ENCODE data around the gene HPS1. TPM values are rescaled to one million over a fixed set of nuclear protein-coding genes. Genes with fewer than 3 reads are reported as not detected.

Gene HPS1
- total RNA-seq, 1 donor from 2014 or later = 51.7 TPM

DNA sequence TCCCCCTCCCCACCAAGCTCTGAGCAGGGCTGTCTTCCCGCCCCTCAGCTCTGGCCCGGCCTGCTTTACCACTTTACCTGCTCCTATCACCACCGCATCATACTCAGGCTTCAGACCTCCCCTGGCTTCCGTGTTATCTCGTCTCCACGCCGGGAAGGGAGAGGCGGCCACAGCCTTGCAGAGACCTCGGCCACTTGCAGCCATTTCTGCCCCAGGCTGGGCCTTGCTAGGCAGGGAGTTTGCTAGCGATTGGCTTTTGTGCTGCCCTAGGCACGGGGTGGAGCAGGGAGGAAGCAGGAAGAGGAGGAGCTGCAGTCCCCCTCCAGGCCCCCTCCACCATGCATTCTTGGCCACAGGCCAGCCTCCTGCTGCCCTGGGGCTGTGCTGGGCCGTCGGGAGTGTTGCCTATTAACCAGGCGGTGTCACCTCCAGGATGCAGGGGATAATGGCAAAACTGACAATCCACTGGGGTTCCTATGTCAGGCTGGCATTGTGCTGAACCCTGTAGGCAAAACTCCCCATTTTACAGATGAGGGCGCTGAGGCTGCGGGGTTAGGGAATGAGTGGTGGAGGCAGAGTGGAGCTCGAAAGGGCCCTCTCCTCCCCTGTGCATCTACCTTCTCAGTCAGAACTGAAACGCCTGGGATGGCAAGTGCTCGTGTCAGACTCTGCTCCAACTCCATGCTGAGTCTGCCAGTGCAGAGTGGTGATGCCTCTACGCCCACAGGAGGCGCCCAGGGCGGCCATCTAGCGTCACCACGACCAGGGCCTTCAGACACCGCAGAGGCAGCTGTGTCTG lies 31.6 kb downstream of the HPS1 start, which contains the start of gene PYROXD2:
Gene PYROXD2, minus strand, starts transcription at position 251 of the 799 bp plus-strand sequence. Its CDS starts 47 bp downstream, at position 204.
- no peak for TF ChIP-seq CTCF (IDR thresholded peaks at IDR 0.05; ENCODE audit: unreplicated experiment)
- peak; percentile 86 to 96 for DNase-seq (ENCODE audit: low spot score in 2 of 2, unreplicated experiment in 2 of 2)
- H3K4me1 Mint-ChIP-seq = peaks cover 26% of the 10 kb centered on the region
- H3K27ac Mint-ChIP-seq = peak within 1 kb of the TSS; percentile 99
- no peaks in the 10 kb centered on the region for H3K27me3 Mint-ChIP-seq (ENCODE audit: low read depth)
- H3K4me3 Mint-ChIP-seq = peak within 1 kb of the TSS; percentile 94
- no peaks in the 10 kb centered on the region for H3K9me3 Mint-ChIP-seq
- peaks cover 4% of the 10 kb centered on the region for H3K36me3 Mint-ChIP-seq

GRCh38 chr10:98414578-98414931 lies 32.2 kb downstream of the HPS1 start:
- no peaks in the 10 kb centered on the region for H3K9me3 Mint-ChIP-seq
- peak overlapping the region; percentile 99 for H3K27ac Mint-ChIP-seq
- peaks cover under 1% of the 10 kb centered on the region for H3K36me3 Mint-ChIP-seq
- no peak for TF ChIP-seq CTCF (IDR thresholded peaks at IDR 0.05; ENCODE audit: unreplicated experiment)
- DNase-seq (ENCODE audit: low spot score in 2 of 2, unreplicated experiment in 2 of 2) = no peak
- peaks cover 26% of the 10 kb centered on the region for H3K4me1 Mint-ChIP-seq
- no peaks in the 10 kb centered on the region for H3K27me3 Mint-ChIP-seq (ENCODE audit: low read depth)
- peak overlapping the region; percentile 94 for H3K4me3 Mint-ChIP-seq

GRCh38 chr10:98411768-98412167 lies 35.0 kb downstream of the HPS1 start:
- H3K27me3 Mint-ChIP-seq (ENCODE audit: low read depth) = no peaks in the 10 kb centered on the region
- H3K36me3 Mint-ChIP-seq = no peaks in the 10 kb centered on the region
- DNase-seq (ENCODE audit: low spot score in 2 of 2, unreplicated experiment in 2 of 2) = no peak
- H3K4me1 Mint-ChIP-seq = peaks cover 26% of the 10 kb centered on the region
- H3K27ac Mint-ChIP-seq = peak overlapping the region; percentile 82
- H3K9me3 Mint-ChIP-seq = no peaks in the 10 kb centered on the region
- H3K4me3 Mint-ChIP-seq = no peak overlapping the region
- no peak for TF ChIP-seq CTCF (IDR thresholded peaks at IDR 0.05; ENCODE audit: unreplicated experiment)

- Mint-ChIP-seq H3K4me3 (no peak overlapping the region), H3K4me1 (peaks cover 26% of the 10 kb centered on the region), H3K27ac (peak overlapping the region; percentile 82), H3K27me3 (ENCODE audit: low read depth) (no peaks in the 10 kb centered on the region), H3K36me3 (no peaks in the 10 kb centered on the region), H3K9me3 (no peaks in the 10 kb centered on the region)
- no peak for TF ChIP-seq CTCF (IDR thresholded peaks at IDR 0.05; ENCODE audit: unreplicated experiment)
- no peak for DNase-seq (ENCODE audit: low spot score in 2 of 2, unreplicated experiment in 2 of 2)
Measured at GRCh38 chr10:98411166-98411565, 35.6 kb downstream of the HPS1 start.

DNA sequence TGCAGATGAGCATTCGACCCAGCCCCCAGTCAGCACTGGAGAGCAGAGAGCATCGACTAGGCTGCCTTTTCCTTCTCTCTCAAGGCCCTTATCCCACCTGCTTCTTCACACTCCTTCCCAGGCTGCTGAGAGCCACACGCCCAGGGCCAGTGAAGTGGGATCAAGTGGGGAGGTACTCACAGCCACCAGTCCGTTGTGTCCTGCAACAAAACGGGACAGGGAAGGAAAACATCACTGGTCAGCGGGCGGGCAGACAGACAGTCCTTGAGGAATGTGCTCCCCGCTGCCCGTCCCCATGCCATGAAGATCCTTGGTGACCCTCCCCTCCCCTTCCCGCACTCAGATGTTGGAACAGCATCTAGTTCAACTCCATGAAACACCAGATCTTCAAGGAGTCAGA lies 36.0 kb downstream of the HPS1 start:
- Mint-ChIP-seq H3K9me3 (no peaks in the 10 kb centered on the region), H3K4me1 (peaks cover 23% of the 10 kb centered on the region), H3K36me3 (no peaks in the 10 kb centered on the region), H3K27ac (no peak overlapping the region), H3K27me3 (ENCODE audit: low read depth) (no peaks in the 10 kb centered on the region), H3K4me3 (no peak overlapping the region)
- no peak for TF ChIP-seq CTCF (IDR thresholded peaks at IDR 0.05; ENCODE audit: unreplicated experiment)
- DNase-seq (ENCODE audit: low spot score in 2 of 2, unreplicated experiment in 2 of 2) = no peak

All from mesothelial cell of epicardium (in vitro differentiated cells).